ENCODE results near the gene NR4A3.
A peak's percentile ranks its signal among the peaks of the same experiment; 100 is the strongest.

Gene NR4A3

GRCh38 chr9:99814359-99814758 lies 7.3 kb upstream of the NR4A3 start:
- no peak for DNase-seq (ENCODE audit: low read depth, low spot score)
- Histone ChIP-seq H3K9ac (ENCODE audit: insufficient read length, low read depth) (no peak overlapping the region), H3K36me3 (ENCODE audit: insufficient read depth, insufficient read length, low read length) (no peaks in the 10 kb centered on the region), H3K9me3 (ENCODE audit: insufficient read depth, low read length) (no peaks in the 10 kb centered on the region), H3K27me3 (ENCODE audit: insufficient read depth, insufficient read length) (no peaks in the 10 kb centered on the region), H3K4me1 (ENCODE audit: insufficient read depth, insufficient read length) (no peaks in the 10 kb centered on the region), H3K4me3 (ENCODE audit: insufficient read length, low read depth) (no peak overlapping the region)
- TF ChIP-seq SUZ12 (IDR thresholded peaks at IDR 0.05; ENCODE audit: extremely low read depth, insufficient read depth, insufficient read length): no peak
- no peak for TF ChIP-seq ZNF274 (IDR thresholded peaks at IDR 0.05; ENCODE audit: low read depth, low read length)
- no peak for TF ChIP-seq YY1 (IDR thresholded peaks at IDR 0.05; ENCODE audit: insufficient read depth, insufficient read length)

- Histone ChIP-seq H3K9ac (ENCODE audit: insufficient read length, low read depth) (no peak overlapping the region), H3K36me3 (ENCODE audit: insufficient read depth, insufficient read length, low read length) (no peaks in the 10 kb centered on the region), H3K27me3 (ENCODE audit: insufficient read depth, insufficient read length) (peaks cover 12% of the 10 kb centered on the region), H3K9me3 (ENCODE audit: insufficient read depth, low read length) (no peaks in the 10 kb centered on the region), H3K4me3 (ENCODE audit: insufficient read length, low read depth) (no peak overlapping the region), H3K4me1 (ENCODE audit: insufficient read depth, insufficient read length) (no peaks in the 10 kb centered on the region)
- no peak for TF ChIP-seq YY1 (IDR thresholded peaks at IDR 0.05; ENCODE audit: insufficient read depth, insufficient read length)
- TF ChIP-seq ZNF274 (IDR thresholded peaks at IDR 0.05; ENCODE audit: low read depth, low read length): no peak
- TF ChIP-seq SUZ12 (IDR thresholded peaks at IDR 0.05; ENCODE audit: extremely low read depth, insufficient read depth, insufficient read length): no peak
- DNase-seq (ENCODE audit: low read depth, low spot score): no peak
These were observed 5.3 kb upstream of the NR4A3 start for GRCh38 chr9:99816392-99816791.

GRCh38 chr9:99818500-99818899 lies 3.2 kb upstream of the NR4A3 start:
- DNase-seq (ENCODE audit: low read depth, low spot score): no peak
- H3K9ac ChIP-seq (ENCODE audit: insufficient read length, low read depth): peak overlapping the region; percentile 82

GRCh38 chr9:99819123-99819855 lies 2.4 kb upstream of the NR4A3 start:
- Histone ChIP-seq H3K4me1 (ENCODE audit: insufficient read depth, insufficient read length) (peaks cover 3% of the 10 kb centered on the region), H3K9me3 (ENCODE audit: insufficient read depth, low read length) (no peaks in the 10 kb centered on the region), H3K4me3 (ENCODE audit: insufficient read length, low read depth) (peak overlapping the region; percentile 83), H3K9ac (ENCODE audit: insufficient read length, low read depth) (peak overlapping the region; percentile 82), H3K36me3 (ENCODE audit: insufficient read depth, insufficient read length, low read length) (no peaks in the 10 kb centered on the region), H3K27me3 (ENCODE audit: insufficient read depth, insufficient read length) (peaks cover 41% of the 10 kb centered on the region)
- TF ChIP-seq SUZ12 (IDR thresholded peaks at IDR 0.05; ENCODE audit: extremely low read depth, insufficient read depth, insufficient read length) (no peak), YY1 (IDR thresholded peaks at IDR 0.05; ENCODE audit: insufficient read depth, insufficient read length) (no peak), ZNF274 (IDR thresholded peaks at IDR 0.05; ENCODE audit: low read depth, low read length) (no peak)
- DNase-seq (ENCODE audit: low read depth, low spot score): peak; percentile 50

More at GRCh38 chr9:99818500-99818899, 3.2 kb upstream of the NR4A3 start:
- Histone ChIP-seq H3K9me3 (ENCODE audit: insufficient read depth, low read length) (no peaks in the 10 kb centered on the region), H3K36me3 (ENCODE audit: insufficient read depth, insufficient read length, low read length) (no peaks in the 10 kb centered on the region), H3K4me3 (ENCODE audit: insufficient read length, low read depth) (peak overlapping the region; percentile 83), H3K27me3 (ENCODE audit: insufficient read depth, insufficient read length) (peaks cover 33% of the 10 kb centered on the region), H3K4me1 (ENCODE audit: insufficient read depth, insufficient read length) (peaks cover 2% of the 10 kb centered on the region)
- TF ChIP-seq YY1 (IDR thresholded peaks at IDR 0.05; ENCODE audit: insufficient read depth, insufficient read length) (no peak), SUZ12 (IDR thresholded peaks at IDR 0.05; ENCODE audit: extremely low read depth, insufficient read depth, insufficient read length) (no peak), ZNF274 (IDR thresholded peaks at IDR 0.05; ENCODE audit: low read depth, low read length) (no peak)

GRCh38 chr9:99819856-99820684 lies 1.6 kb upstream of the NR4A3 start:
- Histone ChIP-seq H3K27me3 (ENCODE audit: insufficient read depth, insufficient read length) (peaks cover 49% of the 10 kb centered on the region), H3K36me3 (ENCODE audit: insufficient read depth, insufficient read length, low read length) (no peaks in the 10 kb centered on the region), H3K9ac (ENCODE audit: insufficient read length, low read depth) (peak overlapping the region; percentile 82), H3K4me3 (ENCODE audit: insufficient read length, low read depth) (peak overlapping the region; percentile 83), H3K9me3 (ENCODE audit: insufficient read depth, low read length) (no peaks in the 10 kb centered on the region), H3K4me1 (ENCODE audit: insufficient read depth, insufficient read length) (peaks cover 3% of the 10 kb centered on the region)
- DNase-seq (ENCODE audit: low read depth, low spot score): peak; percentile 92
- TF ChIP-seq SUZ12 (IDR thresholded peaks at IDR 0.05; ENCODE audit: extremely low read depth, insufficient read depth, insufficient read length) (no peak), YY1 (IDR thresholded peaks at IDR 0.05; ENCODE audit: insufficient read depth, insufficient read length) (peak; percentile 69)

- H3K36me3 ChIP-seq (ENCODE audit: insufficient read depth, insufficient read length, low read length): no peaks in the 10 kb centered on the region
- DNase-seq (ENCODE audit: low read depth, low spot score): no peak
- H3K9ac ChIP-seq (ENCODE audit: insufficient read length, low read depth): peak overlapping the region; percentile 79
- H3K4me3 ChIP-seq (ENCODE audit: insufficient read length, low read depth): peak overlapping the region; percentile 82
- H3K4me1 ChIP-seq (ENCODE audit: insufficient read depth, insufficient read length): peaks cover 3% of the 10 kb centered on the region
- H3K27me3 ChIP-seq (ENCODE audit: insufficient read depth, insufficient read length): peaks cover 56% of the 10 kb centered on the region
- no peak for TF ChIP-seq YY1 (IDR thresholded peaks at IDR 0.05; ENCODE audit: insufficient read depth, insufficient read length)
- H3K9me3 ChIP-seq (ENCODE audit: insufficient read depth, low read length): no peaks in the 10 kb centered on the region
These were observed 845 bp upstream of the NR4A3 start for GRCh38 chr9:99820685-99821395.
